Trophoblast cell (in vitro differentiated cells and primary cell): Measurements from ENCODE around the gene LYSMD3.

Experiments used
- DNase-seq, 2 donors: peaks; one replicate each; pipeline ENCODE4 v3.0.0-alpha.2; 2016
- H2AFZ ChIP-seq: 2 replicates; pipeline ENCODE4 v1.6.1; 2013; ENCODE audit warnings: low read length, moderate library complexity, mild to moderate bottlenecking; ENCODE audit not compliant: insufficient read depth, poor library complexity
- H2AK5ac ChIP-seq: 2 replicates; pipeline ENCODE4 v1.6.1; 2013; ENCODE audit warnings: mild to moderate bottlenecking, low read length
- H2BK120ac ChIP-seq: 2 replicates; pipeline ENCODE4 v1.6.1; 2013; ENCODE audit warnings: low read length, mild to moderate bottlenecking, moderate library complexity; ENCODE audit not compliant: insufficient read depth, poor library complexity
- H2BK12ac ChIP-seq: 2 replicates; pipeline ENCODE4 v1.6.1; 2013; ENCODE audit warnings: mild to moderate bottlenecking, low read length, moderate library complexity
- H2BK5ac ChIP-seq: 2 replicates; pipeline ENCODE4 v1.6.1; 2013; ENCODE audit warnings: low read length, low read depth, moderate library complexity, mild to moderate bottlenecking; ENCODE audit not compliant: poor library complexity
- H3K14ac ChIP-seq: 2 replicates; pipeline ENCODE4 v1.6.1; 2013; ENCODE audit warnings: mild to moderate bottlenecking, low read length
- H3K18ac ChIP-seq: 2 replicates; pipeline ENCODE4 v1.6.1; 2013; ENCODE audit warnings: mild to moderate bottlenecking, low read length
- H3K23ac ChIP-seq: 2 replicates; pipeline ENCODE4 v1.6.1; 2013; ENCODE audit warnings: low read length
- H3K27ac ChIP-seq: 2 replicates; pipeline ENCODE4 v1.5.1; 2013; ENCODE audit warnings: low read depth, mild to moderate bottlenecking, inconsistent platforms, low read length, moderate library complexity
- H3K27me3 ChIP-seq: 2 replicates; pipeline ENCODE4 v1.6.1; 2013; ENCODE audit warnings: inconsistent platforms, mild to moderate bottlenecking, low read length, moderate library complexity; ENCODE audit not compliant: insufficient read depth
- H3K36me3 ChIP-seq, 2 experiments: 1 replicate in 1 of 2; 2 replicates in 1 of 2; pipeline ENCODE4 v1.6.1; 2013; ENCODE audit warnings: low read length in 2 of 2, mild to moderate bottlenecking in 2 of 2, moderate library complexity in 1 of 2; ENCODE audit not compliant: insufficient read depth in 2 of 2, control insufficient read depth in 1 of 2
- H3K4ac ChIP-seq: 2 replicates; pipeline ENCODE4 v1.6.1; 2013; ENCODE audit warnings: low read depth, mild to moderate bottlenecking, low read length, moderate library complexity
- H3K4me1 ChIP-seq, 2 experiments: 1 replicate in 1 of 2; 2 replicates in 1 of 2; pipeline ENCODE4 v1.6.1; 2013; ENCODE audit warnings: low read length in 2 of 2, mild to moderate bottlenecking in 2 of 2, moderate library complexity in 1 of 2; ENCODE audit not compliant: insufficient read depth in 2 of 2, control insufficient read depth in 1 of 2
- H3K4me2 ChIP-seq: 2 replicates; pipeline ENCODE4 v1.6.1; 2013; ENCODE audit warnings: inconsistent platforms, mild to moderate bottlenecking, low read length, moderate library complexity
- H3K4me3 ChIP-seq: 2 replicates; pipeline ENCODE4 v1.5.1; 2013; ENCODE audit warnings: mild to moderate bottlenecking, low read depth, low read length, inconsistent platforms
- H3K79me1 ChIP-seq: one replicate; pipeline ENCODE4 v1.6.1; 2013; ENCODE audit warnings: low read length
- H3K79me2 ChIP-seq: 2 replicates; pipeline ENCODE4 v1.6.1; 2013; ENCODE audit warnings: low read length, mild to moderate bottlenecking; ENCODE audit not compliant: control insufficient read depth, insufficient read depth, poor library complexity
- H3K9ac ChIP-seq: 2 replicates; pipeline ENCODE4 v1.6.1; 2013; ENCODE audit warnings: mild to moderate bottlenecking, low read length
- H3K9me3 ChIP-seq: 2 replicates; pipeline ENCODE4 v1.6.1; 2013; ENCODE audit warnings: low read depth, mild to moderate bottlenecking, control low read depth, inconsistent platforms, low read length; ENCODE audit not compliant: insufficient read depth
- H4K12ac ChIP-seq: 2 replicates; pipeline ENCODE4 v1.6.1; 2013; ENCODE audit warnings: low read depth, mild to moderate bottlenecking, low read length, moderate library complexity
- H4K8ac ChIP-seq: 2 replicates; pipeline ENCODE4 v1.6.1; 2013; ENCODE audit warnings: low read depth, mild to moderate bottlenecking, low read length, moderate library complexity
- H4K91ac ChIP-seq: one replicate; pipeline ENCODE4 v1.6.1; 2013; ENCODE audit warnings: low read depth, mild to moderate bottlenecking, low read length, moderate library complexity
- WGBS: extraction: QIAGEN DNeasy Blood & Tissue Kit; methylation state at CpG from one replicate; pipeline ENCODE4 v1.1.7; 2013; ENCODE audit warnings: missing lambda C conversion rate; ENCODE audit not compliant: insufficient read length, insufficient coverage; ENCODE audit errors: extremely low coverage; 5-methylcytosine and 5-hydroxymethylcytosine counted together

The LYSMD3 gene

GRCh38 chr5:90503596-90503995 is 25.8 kb downstream of the LYSMD3 start:
- H4K8ac ChIP-seq: no peak overlapping the region
- no peak overlapping the region for H3K18ac ChIP-seq
- no peaks in the 10 kb centered on the region for H3K79me2 ChIP-seq
- H2BK5ac ChIP-seq: no peak overlapping the region
- H3K27me3 ChIP-seq: no peaks in the 10 kb centered on the region
- no peaks in the 10 kb centered on the region for H3K36me3 ChIP-seq
- H3K4ac ChIP-seq: no peak overlapping the region
- H4K91ac ChIP-seq: no peak overlapping the region
- no peak overlapping the region for H3K9ac ChIP-seq
- no peaks in the 10 kb centered on the region for H3K79me1 ChIP-seq
- no peak overlapping the region for H3K4me2 ChIP-seq
- no peak overlapping the region for H2AFZ ChIP-seq
- no peaks in the 10 kb centered on the region for H3K4me1 ChIP-seq
- no peak overlapping the region for H4K12ac ChIP-seq
- H3K4me3 ChIP-seq: no peak overlapping the region
- no peak for DNase-seq
- no CpG with 5 or more reads among the region's 1 CpG for WGBS
- H2BK12ac ChIP-seq: no peak overlapping the region
- H2BK120ac ChIP-seq: no peak overlapping the region
- H3K27ac ChIP-seq: no peak overlapping the region
- no peaks in the 10 kb centered on the region for H3K9me3 ChIP-seq
- H3K23ac ChIP-seq: no peak overlapping the region
- H2AK5ac ChIP-seq: no peak overlapping the region
- no peak overlapping the region for H3K14ac ChIP-seq

DNA sequence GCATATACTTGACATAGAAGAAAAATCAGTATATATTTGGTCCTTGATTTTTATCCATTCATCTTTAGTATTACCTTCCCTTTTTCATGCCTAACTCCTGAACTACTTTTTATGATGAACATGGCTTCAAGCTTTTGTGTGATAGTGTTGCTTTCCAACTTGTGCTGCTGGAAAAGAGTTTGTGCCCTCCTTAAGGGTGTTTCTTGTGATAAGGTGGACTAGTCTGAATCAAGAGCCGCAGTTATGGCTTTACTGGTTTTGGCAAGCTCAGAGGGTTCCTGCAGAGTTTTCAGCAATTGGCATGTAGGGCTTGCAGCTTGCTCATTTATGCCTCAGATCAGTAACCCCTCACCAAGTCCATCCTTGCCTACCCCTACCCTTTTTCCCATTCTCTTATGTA is 34.2 kb downstream of the LYSMD3 start:
- H3K79me1 ChIP-seq: no peaks in the 10 kb centered on the region
- no peak overlapping the region for H2BK12ac ChIP-seq
- no peak overlapping the region for H2AK5ac ChIP-seq
- H4K91ac ChIP-seq: no peak overlapping the region
- H2AFZ ChIP-seq: no peak overlapping the region
- H3K4ac ChIP-seq: no peak overlapping the region
- H3K4me1 ChIP-seq: no peaks in the 10 kb centered on the region
- H3K36me3 ChIP-seq: no peaks in the 10 kb centered on the region
- DNase-seq: no peak
- H3K4me2 ChIP-seq: no peak overlapping the region
- H3K79me2 ChIP-seq: no peaks in the 10 kb centered on the region
- no peak overlapping the region for H4K8ac ChIP-seq
- H2BK120ac ChIP-seq: no peak overlapping the region
- WGBS: no CpG with 5 or more reads among the region's 1 CpG
- no peak overlapping the region for H3K9ac ChIP-seq
- no peaks in the 10 kb centered on the region for H3K9me3 ChIP-seq
- H3K4me3 ChIP-seq: no peak overlapping the region
- H3K14ac ChIP-seq: no peak overlapping the region
- H3K27me3 ChIP-seq: no peaks in the 10 kb centered on the region
- H3K23ac ChIP-seq: no peak overlapping the region
- no peak overlapping the region for H3K27ac ChIP-seq
- no peak overlapping the region for H3K18ac ChIP-seq
- H4K12ac ChIP-seq: no peak overlapping the region
- H2BK5ac ChIP-seq: no peak overlapping the region

- Histone ChIP-seq H3K9me3 (no peaks in the 10 kb centered on the region), H3K4me2 (no peak overlapping the region), H3K23ac (no peak overlapping the region), H4K91ac (no peak overlapping the region), H3K18ac (no peak overlapping the region), H2BK120ac (no peak overlapping the region), H2AK5ac (no peak overlapping the region), H3K27me3 (no peaks in the 10 kb centered on the region), H3K4me3 (no peak overlapping the region), H4K12ac (no peak overlapping the region), H3K79me1 (no peaks in the 10 kb centered on the region), H2AFZ (no peak overlapping the region), H3K9ac (no peak overlapping the region), H3K36me3 (no peaks in the 10 kb centered on the region), H3K79me2 (no peaks in the 10 kb centered on the region), H2BK12ac (no peak overlapping the region), H3K27ac (no peak overlapping the region), H3K14ac (no peak overlapping the region), H2BK5ac (no peak overlapping the region), H3K4ac (no peak overlapping the region), H3K4me1 (no peaks in the 10 kb centered on the region), H4K8ac (no peak overlapping the region)
- no peak for DNase-seq
Measured at GRCh38 chr5:90494043-90494442, 35.3 kb downstream of the LYSMD3 start.

GRCh38 chr5:90488791-90489190 is 40.6 kb downstream of the LYSMD3 start:
- Histone ChIP-seq H3K4ac (no peak overlapping the region), H4K91ac (no peak overlapping the region), H3K79me1 (no peaks in the 10 kb centered on the region), H3K27ac (no peak overlapping the region), H3K4me2 (no peak overlapping the region), H3K79me2 (no peaks in the 10 kb centered on the region), H3K23ac (no peak overlapping the region), H2BK120ac (no peak overlapping the region), H3K4me3 (no peak overlapping the region), H3K9me3 (no peaks in the 10 kb centered on the region), H4K12ac (no peak overlapping the region), H3K4me1 (no peaks in the 10 kb centered on the region), H4K8ac (no peak overlapping the region), H3K18ac (no peak overlapping the region), H2AK5ac (no peak overlapping the region), H2BK12ac (no peak overlapping the region), H3K27me3 (no peaks in the 10 kb centered on the region), H2BK5ac (no peak overlapping the region), H3K9ac (no peak overlapping the region), H3K36me3 (no peaks in the 10 kb centered on the region), H2AFZ (no peak overlapping the region), H3K14ac (no peak overlapping the region)
- WGBS: no CpG with 5 or more reads among the region's 2 CpGs
- DNase-seq: no peak

- H2BK5ac ChIP-seq: no peak overlapping the region
- H3K14ac ChIP-seq: no peak overlapping the region
- H3K79me1 ChIP-seq: no peaks in the 10 kb centered on the region
- H3K27ac ChIP-seq: no peak overlapping the region
- H2BK120ac ChIP-seq: no peak overlapping the region
- H3K27me3 ChIP-seq: no peaks in the 10 kb centered on the region
- H3K23ac ChIP-seq: no peak overlapping the region
- no peak overlapping the region for H3K4ac ChIP-seq
- no peak overlapping the region for H2AK5ac ChIP-seq
- no peak overlapping the region for H4K91ac ChIP-seq
- no peak overlapping the region for H4K12ac ChIP-seq
- no peak overlapping the region for H2AFZ ChIP-seq
- H3K79me2 ChIP-seq: no peaks in the 10 kb centered on the region
- H3K4me1 ChIP-seq: no peaks in the 10 kb centered on the region
- no peak overlapping the region for H3K18ac ChIP-seq
- H3K9me3 ChIP-seq: no peaks in the 10 kb centered on the region
- no peaks in the 10 kb centered on the region for H3K36me3 ChIP-seq
- H3K9ac ChIP-seq: no peak overlapping the region
- H3K4me3 ChIP-seq: no peak overlapping the region
- H3K4me2 ChIP-seq: no peak overlapping the region
- DNase-seq: no peak
- H4K8ac ChIP-seq: no peak overlapping the region
- no peak overlapping the region for H2BK12ac ChIP-seq
- WGBS: no CpG with 5 or more reads among the region's 3 CpGs
Measured at GRCh38 chr5:90484540-90484939, 44.8 kb downstream of the LYSMD3 start.
